Keratinocyte (primary cell): ENCODE results near the gene MAU2. TPM values are rescaled to one million over a fixed set of nuclear protein-coding genes. Genes with fewer than 3 reads are reported as not detected.

Source experiments
- DNase-seq: peaks from one replicate; pipeline ENCODE4 v3.0.0-alpha.2; 2011; ENCODE audit warnings: low read depth, missing footprints, low spot score
- FAIRE-seq: peaks from 2 replicates; lab custom pipeline; 2011; peaks lifted over from hg19 to GRCh38; lab: Jason Lieb, UNC
- H2AFZ ChIP-seq: 2 replicates; pipeline ENCODE4 v1.6.0; 2012; ENCODE audit warnings: low read length, control low read depth, inconsistent platforms; ENCODE audit not compliant: control insufficient read depth
- H3K27ac ChIP-seq: 2 replicates; pipeline ENCODE4 v1.5.1; 2011; ENCODE audit warnings: low read length; ENCODE audit not compliant: control insufficient read depth, insufficient read depth
- H3K27me3 ChIP-seq: 3 replicates; pipeline ENCODE4 v1.6.0; 2011; ENCODE audit warnings: low read length; ENCODE audit not compliant: control insufficient read depth, insufficient read depth; ENCODE audit errors: extremely low read depth
- H3K36me3 ChIP-seq, 2 experiments: 2 replicates in 1 of 2; 3 replicates in 1 of 2; pipeline ENCODE4 v1.5.1; 2011; ENCODE audit warnings: low read length in 2 of 2, mild to moderate bottlenecking in 1 of 2; ENCODE audit not compliant: control insufficient read depth in 2 of 2, insufficient read depth in 2 of 2; ENCODE audit errors: extremely low read depth in 1 of 2
- H3K4me1 ChIP-seq: 3 replicates; pipeline ENCODE4 v1.5.1; 2011; ENCODE audit warnings: low read length; ENCODE audit not compliant: control insufficient read depth, insufficient read depth; ENCODE audit errors: extremely low read depth
- H3K4me2 ChIP-seq: 3 replicates; pipeline ENCODE4 v1.6.0; 2011; ENCODE audit warnings: low read depth, low read length; ENCODE audit not compliant: control insufficient read depth, insufficient read depth; ENCODE audit errors: extremely low read depth
- H3K4me3 ChIP-seq, 3 experiments: fragments of 200-600 bp in 1 of 3; sonication (generic) in 1 of 3; 2 replicates in 2 of 3; 3 replicates in 1 of 3; pipeline ENCODE4 v1.5.1; 2011 to 2016; ENCODE audit warnings: low read length in 3 of 3, mild to moderate bottlenecking in 3 of 3, control low read depth in 2 of 3, inconsistent platforms in 1 of 3, low read depth in 1 of 3, mixed read lengths in 1 of 3, mixed run types in 1 of 3, moderate library complexity in 1 of 3; ENCODE audit not compliant: control insufficient read depth in 2 of 3, insufficient read depth in 2 of 3; ENCODE audit errors: extremely low read depth in 1 of 3
- H3K79me2 ChIP-seq: 2 replicates; pipeline ENCODE4 v1.6.0; 2012; ENCODE audit warnings: low read length; ENCODE audit not compliant: control insufficient read depth, insufficient read depth
- H3K9ac ChIP-seq: 3 replicates; pipeline ENCODE4 v1.6.0; 2011; ENCODE audit warnings: low read length; ENCODE audit not compliant: control insufficient read depth, insufficient read depth; ENCODE audit errors: extremely low read depth
- H3K9me1 ChIP-seq: 3 replicates; pipeline ENCODE4 v1.6.0; 2011; ENCODE audit warnings: low read length; ENCODE audit not compliant: control insufficient read depth, insufficient read depth; ENCODE audit errors: extremely low read depth
- H3K9me3 ChIP-seq: 2 replicates; pipeline ENCODE4 v1.5.1; 2012; ENCODE audit warnings: low read depth, low read length; ENCODE audit not compliant: control insufficient read depth
- H4K20me1 ChIP-seq: 3 replicates; pipeline ENCODE4 v1.6.0; 2011; ENCODE audit warnings: low read length; ENCODE audit not compliant: control insufficient read depth, insufficient read depth; ENCODE audit errors: extremely low read depth
- CTCF ChIP-seq, 3 experiments: IDR thresholded peaks in 1 of 3; conservative IDR thresholded peaks in 1 of 3; optimal IDR thresholded peaks in 1 of 3; 2 replicates in 2 of 3; 3 replicates in 1 of 3; pipeline versions ENCODE3 to v1.5.1; 2011; ENCODE audit warnings: low read length in 3 of 3, mild to moderate bottlenecking in 3 of 3, moderate library complexity in 2 of 3, control low read depth in 1 of 3, inconsistent platforms in 1 of 3; ENCODE audit not compliant: insufficient read depth in 2 of 3; ENCODE audit errors: extremely low read depth in 1 of 3
- EZH2 ChIP-seq: IDR thresholded peaks from one replicate; pipeline ENCODE4 v1.6.1; 2012; ENCODE audit warnings: inconsistent platforms, mild to moderate bottlenecking, low read length, moderate library complexity
- dilution Hi-C: fragments of 300-500 bp; cut with MboI; formaldehyde crosslinking; loops from one replicate; pipeline ENCODE4 v1.7.0; 2020; ENCODE audit warnings: low sequenced_read_pairs; ENCODE audit not compliant: extremely low pct_ligation_motif_present
- polyA plus RNA-seq, 5 experiments: library from polyadenylated mRNA; depleted of rRNA in 3 of 5; stranded (reverse) in 3 of 5; stranded (forward) in 1 of 5; unstranded in 1 of 5; fragments of >200 nt; gene quantifications; 1 replicate in 1 of 5; 2 replicates in 3 of 5; 3 replicates in 1 of 5; pipeline versions ENCODE4 v1.2.1 to v1.2.3, GENCODE V29; 2011 to 2012; ENCODE audit warnings: missing spikeins in 2 of 5, low read depth in 1 of 5, low replicate concordance in 1 of 5

MAU2 gene
- polyA plus RNA-seq, 1 donor (not counting 4 experiments of a cell fraction or from before 2014, with no cell fraction given) = 10.3 TPM

GRCh38 chr19:19385896-19386869 is 65.6 kb downstream of the MAU2 start:
- FAIRE-seq (no peak), DNase-seq (no peak)
- Histone ChIP-seq H3K9ac (peak overlapping the region; percentile 88), H3K4me3 (peak overlapping the region; percentile 71 to 96 (median 94)), H3K36me3 (peaks cover 0 to 4% of the 10 kb centered on the region in 2 experiments), H2AFZ (peak overlapping the region; percentile 12), H3K9me1 (peaks cover 3% of the 10 kb centered on the region), H3K4me1 (peaks cover 36% of the 10 kb centered on the region), H3K79me2 (peaks cover 49% of the 10 kb centered on the region), H3K9me3 (no peaks in the 10 kb centered on the region), H4K20me1 (no peaks in the 10 kb centered on the region), H3K4me2 (peak overlapping the region; percentile 90), H3K27me3 (no peaks in the 10 kb centered on the region), H3K27ac (peak overlapping the region; percentile 72)
- TF ChIP-seq EZH2 = no peak
- TF ChIP-seq CTCF (optimal IDR thresholded peaks at IDR 0.05 in 1 of 3, IDR thresholded peaks at IDR 0.05 in 1 of 3, conservative IDR thresholded peaks at IDR 0.05 in 1 of 3; ENCODE audit: extremely low read depth in 1 of 3, insufficient read depth in 2 of 3, low read length in 3 of 3) = peak in 1 of 3 experiments; percentile 19
- dilution Hi-C loops = no loop called here

GRCh38 chr19:19387108-19387507 is 66.5 kb downstream of the MAU2 start:
- Histone ChIP-seq H3K4me2 (peak overlapping the region; percentile 90), H3K4me3 (peak overlapping the region; percentile 71 to 96 (median 94)), H4K20me1 (no peaks in the 10 kb centered on the region), H2AFZ (no peak overlapping the region), H3K79me2 (peaks cover 58% of the 10 kb centered on the region), H3K27ac (no peak overlapping the region), H3K27me3 (no peaks in the 10 kb centered on the region), H3K4me1 (peaks cover 36% of the 10 kb centered on the region), H3K9me1 (peaks cover 3% of the 10 kb centered on the region), H3K9me3 (no peaks in the 10 kb centered on the region), H3K36me3 (peaks cover 0 to 4% of the 10 kb centered on the region in 2 experiments), H3K9ac (peak overlapping the region; percentile 88)
- dilution Hi-C loops = no loop called here
- DNase-seq (no peak), FAIRE-seq (no peak)
- no peak for TF ChIP-seq EZH2
- TF ChIP-seq CTCF (optimal IDR thresholded peaks at IDR 0.05 in 1 of 3, IDR thresholded peaks at IDR 0.05 in 1 of 3, conservative IDR thresholded peaks at IDR 0.05 in 1 of 3; ENCODE audit: extremely low read depth in 1 of 3, insufficient read depth in 2 of 3, low read length in 3 of 3) = no peak
